Esophagus squamous epithelium (tissue), 5 donors: ENCODE measurements around the gene CPNE9. TPM values are rescaled to one million over a fixed set of nuclear protein-coding genes. Genes with fewer than 3 reads are reported as not detected.
A peak's percentile ranks its signal among the peaks of the same experiment; 100 is the strongest.

Experiments
- DNase-seq: peaks from one replicate; lab custom pipeline; 2025; lab: John Stamatoyannopoulos, UW
- H3K27ac ChIP-seq, 4 donors: fragments of 200-600 bp; sonication (generic); one replicate each; pipeline ENCODE4 v1.5.1; 2016 to 2019; ENCODE audit warnings: mild to moderate bottlenecking in 1 of 4
- H3K27me3 ChIP-seq, 4 donors: fragments of 200-600 bp; sonication (generic); 1 replicate in 3 of 4; 2 replicates in 1 of 4; pipeline versions ENCODE4 v1.5.1 to v1.6.0; 2017 to 2021; ENCODE audit warnings: antibody characterized with exemption in 1 of 4
- H3K36me3 ChIP-seq, 3 donors: fragments of 200-600 bp; sonication (generic); one replicate each; pipeline ENCODE4 v1.5.1; 2016 to 2019
- H3K4me1 ChIP-seq, 3 donors: fragments of 200-600 bp; sonication (generic); one replicate each; pipeline ENCODE4 v1.5.1; 2017 to 2019
- H3K4me3 ChIP-seq, 4 donors: fragments of 200-600 bp; sonication (generic); 1 replicate in 3 of 4; 2 replicates in 1 of 4; pipeline ENCODE4 v1.5.1; 2016 to 2019; ENCODE audit warnings: mild to moderate bottlenecking in 2 of 4, moderate library complexity in 1 of 4
- H3K9me3 ChIP-seq, 3 donors: fragments of 200-600 bp; sonication (generic); one replicate each; pipeline ENCODE4 v1.5.1; 2016 to 2019
- CTCF ChIP-seq, 6 experiments: fragments of 450-650 bp in 4 of 6; fragments of 200-600 bp in 2 of 6; sonication (generic) in 2 of 6; IDR thresholded peaks; one replicate each; pipeline ENCODE4 v1.5.1; 2016 to 2019; ENCODE audit warnings: antibody characterized with exemption in 6 of 6, mild to moderate bottlenecking in 4 of 6, moderate library complexity in 4 of 6
- POLR2A ChIP-seq, 4 donors: fragments of 450-650 bp; IDR thresholded peaks; one replicate each; pipeline ENCODE4 v1.6.1; 2017; ENCODE audit warnings: antibody characterized with exemption in 4 of 4, mild to moderate bottlenecking in 4 of 4, moderate library complexity in 3 of 4
- WGBS, 2 donors: methylation state at CpG; one replicate each; pipeline ENCODE4 v1.1.5; 2018; 5-methylcytosine and 5-hydroxymethylcytosine counted together
- intact Hi-C: fragments of 100-400 bp; cut with DNase I; formaldehyde crosslinking; loops from one replicate; pipeline ENCODE4 v1.15.0; 2022
- total RNA-seq, 4 donors: library from RNA; depleted of rRNA; stranded (reverse); fragments of >200 nt; gene quantifications; one replicate each; pipeline ENCODE4 v1.1.0, GENCODE V29; 2016
- donor health status: DM: yes; HTN: yes; CAD: no.

CPNE9 gene
- total RNA-seq, 4 donors from 2014 or later, result not detected

DNA sequence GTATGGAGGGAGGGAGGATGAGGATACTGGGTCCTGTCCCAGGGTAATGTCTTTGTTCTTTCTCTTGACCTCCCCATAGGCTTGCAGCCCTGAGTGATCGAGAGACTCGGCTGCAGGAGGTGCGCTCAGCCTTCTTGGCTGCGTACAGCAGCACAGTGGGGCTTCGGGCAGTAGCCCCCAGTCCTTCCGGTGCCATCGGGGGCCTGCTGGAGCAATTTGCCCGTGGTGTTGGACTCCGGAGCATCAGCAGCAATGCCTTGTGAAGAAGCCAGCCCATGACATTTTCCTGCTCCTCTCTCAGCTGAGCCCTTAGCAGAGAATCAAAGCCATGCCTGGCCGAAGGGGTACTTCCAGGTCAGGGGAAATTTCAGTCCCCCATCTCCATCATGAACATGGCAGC lies 1.9 kb upstream of the CPNE9 start:
- intact Hi-C loops, result no loop called here
- H3K36me3 ChIP-seq, result peaks cover 13 to 64% (median 19%) of the 10 kb centered on the region in 3 donors

GRCh38 chr3:9703240-9703639 lies 393 bp upstream of the CPNE9 start:
- peaks cover 4 to 48% (median 5%) of the 10 kb centered on the region in 3 donors for H3K36me3 ChIP-seq
- no peak for DNase-seq
- H3K4me3 ChIP-seq, result no peak overlapping the region
- peaks cover 13 to 20% (median 13%) of the 10 kb centered on the region in 3 donors for H3K4me1 ChIP-seq
- no peaks in the 10 kb centered on the region for H3K9me3 ChIP-seq
- intact Hi-C loops, result no loop called here
- TF ChIP-seq CTCF (IDR thresholded peaks at IDR 0.05) (no peak), POLR2A (IDR thresholded peaks at IDR 0.05) (no peak)
- no peak overlapping the region for H3K27ac ChIP-seq
- H3K27me3 ChIP-seq, result peaks cover 0 to 25% (median 0%) of the 10 kb centered on the region in 4 donors
- 73 to 85% methylated on average over 3 to 4 of the region's 4 CpGs for WGBS, 2 donors

More for the DNA sequence above, 1.9 kb upstream of the CPNE9 start:
- TF ChIP-seq POLR2A (IDR thresholded peaks at IDR 0.05) (no peak), CTCF (IDR thresholded peaks at IDR 0.05) (no peak)
- H3K9me3 ChIP-seq, result no peaks in the 10 kb centered on the region
- peaks cover 13 to 20% (median 13%) of the 10 kb centered on the region in 3 donors for H3K4me1 ChIP-seq
- peaks cover 0 to 25% (median 0%) of the 10 kb centered on the region in 4 donors for H3K27me3 ChIP-seq
- DNase-seq, result no peak
- 88 to 97% methylated on average over 4 to 9 of the region's 10 CpGs for WGBS, 2 donors
- no peak overlapping the region for H3K4me3 ChIP-seq
- no peak overlapping the region for H3K27ac ChIP-seq

GRCh38 chr3:9704347-9705322 lies 1.0 kb downstream of the CPNE9 start:
- TF ChIP-seq POLR2A (IDR thresholded peaks at IDR 0.05), result no peak
- TF ChIP-seq CTCF (IDR thresholded peaks at IDR 0.05), result no peak
- no peak for DNase-seq
- Histone ChIP-seq H3K9me3 (no peaks in the 10 kb centered on the region), H3K36me3 (peaks cover 0 to 34% (median 0%) of the 10 kb centered on the region in 3 donors), H3K27me3 (peaks cover 0 to 25% (median 0%) of the 10 kb centered on the region in 4 donors), H3K4me1 (peaks cover 13 to 20% (median 13%) of the 10 kb centered on the region in 3 donors), H3K27ac (no peak overlapping the region), H3K4me3 (peak overlapping the region in 3 of 4 donors; percentile 27 to 60 (median 40))
- WGBS, 2 donors, result 4 to 5% methylated on average over 8 to 22 of the region's 62 CpGs
- intact Hi-C loops, result no loop called here

DNA sequence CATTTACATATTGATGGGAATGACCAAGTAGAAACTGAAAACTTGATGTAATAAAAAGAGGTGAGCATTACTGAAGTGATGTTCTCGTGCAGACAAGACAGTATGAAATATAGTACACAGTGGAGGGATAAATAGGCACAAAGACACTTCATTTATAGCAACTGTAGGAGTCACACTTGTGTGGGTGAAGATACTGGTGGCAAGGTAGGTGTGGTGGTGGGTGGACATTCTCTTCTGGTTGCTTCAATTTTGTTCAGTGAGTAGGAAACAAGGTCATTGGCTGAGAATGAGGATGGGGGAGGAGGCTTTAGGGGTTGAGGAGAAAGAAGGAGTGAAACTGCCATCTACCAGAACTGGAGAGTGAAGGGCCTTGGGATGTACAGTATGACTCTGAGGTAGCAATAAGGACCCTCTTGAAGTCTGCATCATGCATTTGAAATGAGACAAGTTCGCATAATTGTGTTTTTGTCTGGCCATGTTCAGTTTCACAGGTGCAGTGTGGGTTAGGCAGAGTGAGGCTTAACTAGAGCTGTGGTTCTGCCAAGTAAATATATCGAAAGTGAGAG lies 6.6 kb downstream of the CPNE9 start:
- Histone ChIP-seq H3K27ac (no peak overlapping the region), H3K4me3 (no peak overlapping the region), H3K4me1 (peaks cover 0 to 4% (median 0%) of the 10 kb centered on the region in 3 donors), H3K36me3 (no peaks in the 10 kb centered on the region), H3K9me3 (no peaks in the 10 kb centered on the region), H3K27me3 (peaks cover 0 to 4% (median 0%) of the 10 kb centered on the region in 4 donors)
- intact Hi-C loops, result no loop called here
- DNase-seq, result no peak
- WGBS, 2 donors, result 68 to 78% methylated on average over 3 of the region's 3 CpGs
- TF ChIP-seq CTCF (IDR thresholded peaks at IDR 0.05) (no peak), POLR2A (IDR thresholded peaks at IDR 0.05) (no peak)

DNA sequence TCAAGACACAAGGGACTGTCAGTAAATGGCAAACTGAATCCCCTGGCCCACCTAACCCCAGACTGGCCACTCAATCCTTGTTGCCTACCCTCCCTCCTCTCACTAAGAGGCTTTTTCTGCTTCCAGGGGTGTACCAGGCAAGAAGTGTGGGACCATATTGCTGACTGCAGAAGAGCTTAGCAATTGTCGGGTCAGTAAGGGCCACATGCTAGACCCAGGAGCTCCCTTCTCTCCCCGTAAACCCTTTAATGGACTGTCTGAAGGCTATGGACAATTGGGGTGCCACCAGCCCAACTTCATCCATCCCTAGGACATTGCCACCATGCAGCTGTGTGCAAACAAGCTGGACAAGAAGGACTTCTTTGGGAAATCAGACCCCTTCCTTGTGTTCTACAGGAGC lies 8.8 kb downstream of the CPNE9 start:
- intact Hi-C loops, result no loop called here
- Histone ChIP-seq H3K27ac (no peak overlapping the region), H3K4me3 (no peak overlapping the region), H3K4me1 (peaks cover 0 to 14% (median 3%) of the 10 kb centered on the region in 3 donors), H3K36me3 (no peaks in the 10 kb centered on the region), H3K9me3 (no peaks in the 10 kb centered on the region), H3K27me3 (no peaks in the 10 kb centered on the region)
- WGBS, 2 donors, result 72 to 88% methylated on average over 2 of the region's 2 CpGs
- no peak for DNase-seq
- no peak for TF ChIP-seq CTCF (IDR thresholded peaks at IDR 0.05)
- TF ChIP-seq POLR2A (IDR thresholded peaks at IDR 0.05), result no peak
